COLO668 (cell line): Measurements from ENCODE around the gene OMA1.

Source experiments
- DNase-seq: peaks from one replicate; lab custom pipeline; 2025; ENCODE audit not compliant: unreplicated experiment; lab: John Stamatoyannopoulos, UW

The OMA1 gene

GRCh38 chr1:58460469-58460868 is 86.1 kb downstream of the OMA1 start:
- no peak for DNase-seq

GRCh38 chr1:58459911-58460310 is 86.6 kb downstream of the OMA1 start:
- no peak for DNase-seq

GRCh38 chr1:58457023-58457635 is 89.4 kb downstream of the OMA1 start:
- no peak for DNase-seq

- no peak for DNase-seq
These were observed 90.1 kb downstream of the OMA1 start for GRCh38 chr1:58456470-58456869.

GRCh38 chr1:58454807-58455206 is 91.7 kb downstream of the OMA1 start:
- DNase-seq: no peak

GRCh38 chr1:58454385-58454784 is 92.1 kb downstream of the OMA1 start:
- DNase-seq: no peak

- DNase-seq: no peak
These were observed 94.8 kb downstream of the OMA1 start for GRCh38 chr1:58451560-58452191.

- DNase-seq: no peak
These were observed 98.6 kb downstream of the OMA1 start for GRCh38 chr1:58447886-58448285.

GRCh38 chr1:58447042-58447441 is 99.5 kb downstream of the OMA1 start:
- no peak for DNase-seq

GRCh38 chr1:58446368-58446767 is 100.2 kb downstream of the OMA1 start:
- no peak for DNase-seq

- no peak for DNase-seq
These were observed 102.3 kb downstream of the OMA1 start for GRCh38 chr1:58443986-58444868.

GRCh38 chr1:58442114-58442513 is 104.4 kb downstream of the OMA1 start:
- no peak for DNase-seq

GRCh38 chr1:58441699-58442098 is 104.8 kb downstream of the OMA1 start:
- DNase-seq: no peak

- DNase-seq: no peak
These were observed 105.8 kb downstream of the OMA1 start for GRCh38 chr1:58440696-58441095.

GRCh38 chr1:58439946-58440345 is 106.6 kb downstream of the OMA1 start:
- DNase-seq: no peak

GRCh38 chr1:58438468-58438867 is 108.1 kb downstream of the OMA1 start:
- no peak for DNase-seq

- DNase-seq: no peak
These were observed 108.9 kb downstream of the OMA1 start for GRCh38 chr1:58437623-58438022.

- DNase-seq: no peak
These were observed 109.8 kb downstream of the OMA1 start for GRCh38 chr1:58436615-58437297.

- DNase-seq: no peak
These were observed 111.2 kb downstream of the OMA1 start for GRCh38 chr1:58435376-58435775.

GRCh38 chr1:58434607-58435006 is 111.9 kb downstream of the OMA1 start:
- no peak for DNase-seq

- DNase-seq: no peak
These were observed 112.3 kb downstream of the OMA1 start for GRCh38 chr1:58434181-58434580.
